Measurements from ENCODE around the gene UBE2L5. TPM values are rescaled to one million over a fixed set of nuclear protein-coding genes. Genes with fewer than 3 reads are reported as not detected.

UBE2L5 gene
- polyA plus RNA-seq, 1 donor from 2014 or later = not detected

DNA sequence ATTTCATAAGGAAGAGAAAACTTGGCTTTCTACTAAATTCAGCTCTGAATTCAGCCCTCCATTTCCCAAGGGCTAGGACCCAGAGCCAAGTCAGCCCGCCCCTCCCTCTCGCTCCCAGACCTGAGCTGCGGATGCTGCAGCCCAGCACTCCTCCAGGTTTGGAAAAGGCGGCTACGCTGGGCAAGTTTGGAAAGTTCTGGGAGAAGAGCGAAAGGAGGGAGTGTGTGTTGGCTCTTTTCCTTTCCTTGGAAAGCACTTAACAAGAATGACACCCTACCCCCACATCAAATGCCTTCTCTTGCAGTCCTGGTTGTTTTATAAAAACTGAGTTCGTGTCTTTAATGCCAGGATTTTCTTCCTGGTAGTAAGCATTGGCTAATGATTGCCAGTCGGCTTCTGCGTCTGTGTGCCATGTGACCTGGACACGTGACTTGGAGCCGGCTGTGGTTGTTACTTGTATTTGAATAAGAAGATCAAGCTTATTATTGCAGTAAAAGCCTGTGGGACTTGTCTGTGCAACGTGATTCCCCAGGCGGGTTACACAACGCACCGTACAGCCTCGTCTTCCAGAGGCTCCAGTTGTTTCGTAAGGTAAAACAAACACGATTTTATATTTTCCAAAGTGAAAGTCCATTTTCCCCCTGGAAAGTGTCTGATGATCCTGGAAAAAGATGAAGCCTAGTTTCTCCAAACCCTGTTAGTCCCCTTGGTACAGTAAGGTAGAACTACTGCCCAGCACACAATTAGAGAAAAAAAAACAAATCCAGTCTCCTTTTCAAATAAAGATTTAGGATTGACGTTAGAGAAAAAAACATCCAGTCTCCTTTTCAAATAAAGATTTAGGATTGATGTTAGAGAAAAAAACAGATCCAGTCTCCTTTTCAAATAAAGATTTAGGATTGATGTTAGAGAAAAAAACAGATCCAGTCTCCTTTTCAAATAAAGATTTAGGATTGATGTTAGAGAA is 26.8 kb upstream of the UBE2L5 start:
- Histone ChIP-seq H2AFZ (ENCODE audit: low read depth, low read length) (no peak overlapping the region), H3K27me3 (ENCODE audit: insufficient read depth, low read depth, low read length) (no peaks in the 10 kb centered on the region), H3K4me3 (ENCODE audit: low read length) (peak overlapping the region; percentile 43), H3K79me2 (replicated peaks; ENCODE audit: insufficient read depth, low read length) (no peaks in the 10 kb centered on the region), H3K9me2 (ENCODE audit: insufficient read depth, low read length) (no peaks in the 10 kb centered on the region), H3K36me3 (ENCODE audit: insufficient read depth, low read length) (no peaks in the 10 kb centered on the region), H4K20me1 (ENCODE audit: insufficient read depth) (no peaks in the 10 kb centered on the region), H3K9ac (ENCODE audit: low read length) (no peak overlapping the region), H3F3A (ENCODE audit: insufficient read depth, low read length, poor library complexity, severe bottlenecking) (no peaks in the 10 kb centered on the region), H3K4me2 (ENCODE audit: low read length) (no peak overlapping the region), H3K27ac (ENCODE audit: low read length) (no peak overlapping the region), H3K9me3 (ENCODE audit: low read length) (no peaks in the 10 kb centered on the region)
- no peak for TF ChIP-seq RAD21 (conservative IDR thresholded peaks at IDR 0.05)
- TF ChIP-seq, protein P1, sequence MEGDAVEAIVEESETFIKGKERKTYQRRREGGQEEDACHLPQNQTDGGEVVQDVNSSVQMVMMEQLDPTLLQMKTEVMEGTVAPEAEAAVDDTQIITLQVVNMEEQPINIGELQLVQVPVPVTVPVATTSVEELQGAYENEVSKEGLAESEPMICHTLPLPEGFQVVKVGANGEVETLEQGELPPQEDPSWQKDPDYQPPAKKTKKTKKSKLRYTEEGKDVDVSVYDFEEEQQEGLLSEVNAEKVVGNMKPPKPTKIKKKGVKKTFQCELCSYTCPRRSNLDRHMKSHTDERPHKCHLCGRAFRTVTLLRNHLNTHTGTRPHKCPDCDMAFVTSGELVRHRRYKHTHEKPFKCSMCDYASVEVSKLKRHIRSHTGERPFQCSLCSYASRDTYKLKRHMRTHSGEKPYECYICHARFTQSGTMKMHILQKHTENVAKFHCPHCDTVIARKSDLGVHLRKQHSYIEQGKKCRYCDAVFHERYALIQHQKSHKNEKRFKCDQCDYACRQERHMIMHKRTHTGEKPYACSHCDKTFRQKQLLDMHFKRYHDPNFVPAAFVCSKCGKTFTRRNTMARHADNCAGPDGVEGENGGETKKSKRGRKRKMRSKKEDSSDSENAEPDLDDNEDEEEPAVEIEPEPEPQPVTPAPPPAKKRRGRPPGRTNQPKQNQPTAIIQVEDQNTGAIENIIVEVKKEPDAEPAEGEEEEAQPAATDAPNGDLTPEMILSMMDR (IDR thresholded peaks at IDR 0.05; ENCODE audit: poor library complexity, severe bottlenecking) = no peak

DNA sequence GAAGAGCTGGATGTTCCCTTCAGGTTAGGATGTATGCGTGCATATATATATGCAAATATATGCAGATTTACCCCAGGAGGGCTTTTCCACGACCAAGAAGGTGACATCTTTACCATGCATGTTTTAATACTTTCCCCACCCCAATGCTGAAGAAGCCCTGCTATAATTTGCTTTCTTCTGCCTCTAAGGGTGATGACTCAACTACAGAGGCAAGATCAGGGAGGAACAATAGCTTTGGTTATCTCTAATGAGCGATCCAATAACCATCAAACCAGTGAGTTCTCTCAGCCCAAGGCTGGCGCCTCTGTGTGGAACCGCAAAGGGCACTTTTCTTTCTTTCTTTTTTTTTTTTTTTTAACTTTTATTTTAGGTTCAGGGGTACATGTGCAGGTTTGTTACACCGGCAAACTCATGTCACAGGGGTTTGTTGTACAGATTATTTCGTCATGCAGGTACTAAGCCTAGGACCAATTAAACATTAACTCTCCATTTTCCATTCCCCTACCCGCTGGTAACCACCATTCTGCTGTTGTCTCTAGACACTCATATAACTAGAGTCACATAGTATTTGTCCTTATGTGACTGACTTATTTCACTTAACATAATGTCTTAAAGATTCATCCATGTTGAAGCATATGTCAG is 25.7 kb upstream of the UBE2L5 start:
- Histone ChIP-seq H3K4me2 (ENCODE audit: low read length) (no peak overlapping the region), H3K4me3 (ENCODE audit: low read length) (no peak overlapping the region), H2AFZ (ENCODE audit: low read depth, low read length) (no peak overlapping the region), H3F3A (ENCODE audit: insufficient read depth, low read length, poor library complexity, severe bottlenecking) (no peaks in the 10 kb centered on the region), H3K27me3 (ENCODE audit: insufficient read depth, low read depth, low read length) (no peaks in the 10 kb centered on the region), H3K9me3 (ENCODE audit: low read length) (no peaks in the 10 kb centered on the region), H3K79me2 (replicated peaks; ENCODE audit: insufficient read depth, low read length) (no peaks in the 10 kb centered on the region), H3K9ac (ENCODE audit: low read length) (no peak overlapping the region), H4K20me1 (ENCODE audit: insufficient read depth) (no peaks in the 10 kb centered on the region), H3K9me2 (ENCODE audit: insufficient read depth, low read length) (no peaks in the 10 kb centered on the region), H3K36me3 (ENCODE audit: insufficient read depth, low read length) (no peaks in the 10 kb centered on the region), H3K27ac (ENCODE audit: low read length) (no peak overlapping the region)
- no peak for TF ChIP-seq POLR2AphosphoS5 (IDR thresholded peaks at IDR 0.05)
- no peak for TF ChIP-seq SMC3 (conservative IDR thresholded peaks at IDR 0.05; ENCODE audit: poor library complexity)

DNA sequence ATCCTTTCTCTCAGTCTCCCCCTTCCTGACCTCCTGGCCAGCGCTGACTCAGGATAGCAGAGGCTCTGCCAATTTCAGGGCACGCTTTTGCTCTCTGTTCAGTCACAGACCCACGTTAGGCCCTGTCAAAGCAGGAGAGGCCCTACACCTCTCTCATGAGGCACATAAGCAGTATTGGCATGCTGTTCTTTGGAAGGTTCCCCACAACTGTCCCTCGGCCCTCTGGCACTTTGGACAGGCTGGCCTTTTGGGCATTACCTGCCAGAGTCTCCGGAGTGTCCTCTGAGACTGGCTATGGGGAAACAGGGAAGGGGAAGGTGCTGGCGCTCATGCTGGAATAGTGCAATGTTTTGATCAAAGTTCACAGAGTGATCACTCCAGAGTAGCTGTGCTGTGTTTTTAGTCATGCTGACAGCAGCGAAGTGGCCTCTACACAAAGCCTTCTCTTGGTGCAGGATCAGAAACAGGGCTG is 23.7 kb upstream of the UBE2L5 start:
- no peaks in the 10 kb centered on the region for H3K79me2 ChIP-seq (replicated peaks; ENCODE audit: insufficient read depth, low read length)
- H3K27ac ChIP-seq (ENCODE audit: low read length) = no peak overlapping the region
- H3K9ac ChIP-seq (ENCODE audit: low read length) = no peak overlapping the region
- no peak overlapping the region for H3K4me3 ChIP-seq (ENCODE audit: low read length)
- H4K20me1 ChIP-seq (ENCODE audit: insufficient read depth) = no peaks in the 10 kb centered on the region
- no peaks in the 10 kb centered on the region for H3K27me3 ChIP-seq (ENCODE audit: insufficient read depth, low read depth, low read length)
- H3F3A ChIP-seq (ENCODE audit: insufficient read depth, low read length, poor library complexity, severe bottlenecking) = no peaks in the 10 kb centered on the region
- TF ChIP-seq, protein P2, sequence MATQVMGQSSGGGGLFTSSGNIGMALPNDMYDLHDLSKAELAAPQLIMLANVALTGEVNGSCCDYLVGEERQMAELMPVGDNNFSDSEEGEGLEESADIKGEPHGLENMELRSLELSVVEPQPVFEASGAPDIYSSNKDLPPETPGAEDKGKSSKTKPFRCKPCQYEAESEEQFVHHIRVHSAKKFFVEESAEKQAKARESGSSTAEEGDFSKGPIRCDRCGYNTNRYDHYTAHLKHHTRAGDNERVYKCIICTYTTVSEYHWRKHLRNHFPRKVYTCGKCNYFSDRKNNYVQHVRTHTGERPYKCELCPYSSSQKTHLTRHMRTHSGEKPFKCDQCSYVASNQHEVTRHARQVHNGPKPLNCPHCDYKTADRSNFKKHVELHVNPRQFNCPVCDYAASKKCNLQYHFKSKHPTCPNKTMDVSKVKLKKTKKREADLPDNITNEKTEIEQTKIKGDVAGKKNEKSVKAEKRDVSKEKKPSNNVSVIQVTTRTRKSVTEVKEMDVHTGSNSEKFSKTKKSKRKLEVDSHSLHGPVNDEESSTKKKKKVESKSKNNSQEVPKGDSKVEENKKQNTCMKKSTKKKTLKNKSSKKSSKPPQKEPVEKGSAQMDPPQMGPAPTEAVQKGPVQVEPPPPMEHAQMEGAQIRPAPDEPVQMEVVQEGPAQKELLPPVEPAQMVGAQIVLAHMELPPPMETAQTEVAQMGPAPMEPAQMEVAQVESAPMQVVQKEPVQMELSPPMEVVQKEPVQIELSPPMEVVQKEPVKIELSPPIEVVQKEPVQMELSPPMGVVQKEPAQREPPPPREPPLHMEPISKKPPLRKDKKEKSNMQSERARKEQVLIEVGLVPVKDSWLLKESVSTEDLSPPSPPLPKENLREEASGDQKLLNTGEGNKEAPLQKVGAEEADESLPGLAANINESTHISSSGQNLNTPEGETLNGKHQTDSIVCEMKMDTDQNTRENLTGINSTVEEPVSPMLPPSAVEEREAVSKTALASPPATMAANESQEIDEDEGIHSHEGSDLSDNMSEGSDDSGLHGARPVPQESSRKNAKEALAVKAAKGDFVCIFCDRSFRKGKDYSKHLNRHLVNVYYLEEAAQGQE (IDR thresholded peaks at IDR 0.05; ENCODE audit: borderline replicate concordance) = no peak
- no peak for TF ChIP-seq EZH2 (IDR thresholded peaks at IDR 0.05; ENCODE audit: borderline replicate concordance, insufficient read depth, low read length, poor library complexity, severe bottlenecking)
- H2AFZ ChIP-seq (ENCODE audit: low read depth, low read length) = no peak overlapping the region
- no peaks in the 10 kb centered on the region for H3K9me3 ChIP-seq (ENCODE audit: low read length)
- no peaks in the 10 kb centered on the region for H3K36me3 ChIP-seq (ENCODE audit: insufficient read depth, low read length)
- no peak overlapping the region for H3K4me2 ChIP-seq (ENCODE audit: low read length)
- no peaks in the 10 kb centered on the region for H3K9me2 ChIP-seq (ENCODE audit: insufficient read depth, low read length)

All from neural cell (in vitro differentiated cells).